CD4-positive, CD25-positive, alpha-beta regulatory T cell (primary cell): ENCODE measurements around the gene DDN. TPM values are rescaled to one million over a fixed set of nuclear protein-coding genes. Genes with fewer than 3 reads are reported as not detected.

Source experiments
- ATAC-seq, 2 donors: fragments of 150-1000 bp; cut with Tn5 transposase; one replicate each; pipeline ENCODE4 v1.10.0; 2021; ENCODE audit warnings: low read depth in 2 of 2, moderate number of reproducible peaks in 2 of 2, moderate library complexity in 1 of 2
- DNase-seq, 3 donors: peaks; one replicate each; pipeline versions ENCODE4 v3.0.0 to v3.0.0-alpha.2; 2012 to 2022; ENCODE audit warnings: mixed read lengths in 1 of 3
- H3K27ac ChIP-seq: one replicate; pipeline ENCODE4 v1.7.0; 2013; ENCODE audit warnings: mild to moderate bottlenecking, low read length; ENCODE audit not compliant: insufficient read depth, poor library complexity, severe bottlenecking
- H3K27me3 ChIP-seq: one replicate; pipeline ENCODE4 v1.7.0; 2013; ENCODE audit warnings: low read length; ENCODE audit not compliant: control insufficient read depth, insufficient read depth
- H3K36me3 ChIP-seq: one replicate; pipeline ENCODE4 v1.7.0; 2013; ENCODE audit warnings: mild to moderate bottlenecking, low read length, moderate library complexity; ENCODE audit not compliant: control insufficient read depth, insufficient read depth
- H3K4me1 ChIP-seq: 2 replicates; pipeline ENCODE4 v1.7.0; 2013; ENCODE audit warnings: mild to moderate bottlenecking, low read length; ENCODE audit not compliant: insufficient read depth, control insufficient read depth, poor library complexity, severe bottlenecking
- H3K4me3 ChIP-seq: one replicate; pipeline ENCODE4 v1.7.0; 2013; ENCODE audit warnings: low read depth, mild to moderate bottlenecking, low read length, moderate library complexity
- H3K9me3 ChIP-seq, 2 experiments: 1 replicate in 1 of 2; 2 replicates in 1 of 2; pipeline ENCODE4 v1.7.0; 2013; ENCODE audit warnings: low read length in 2 of 2, mild to moderate bottlenecking in 1 of 2, moderate library complexity in 1 of 2; ENCODE audit not compliant: control insufficient read depth in 2 of 2
- H3K27ac Mint-ChIP-seq, 3 donors: one replicate each; pipeline ENCODE4 v1.8.0; 2020 to 2022; ENCODE audit warnings: mild to moderate bottlenecking in 3 of 3, mixed read lengths in 3 of 3, moderate library complexity in 2 of 3
- H3K27me3 Mint-ChIP-seq: one replicate; pipeline ENCODE4 v1.8.0; 2022; ENCODE audit warnings: mild to moderate bottlenecking, mixed read lengths
- H3K36me3 Mint-ChIP-seq: one replicate; pipeline ENCODE4 v1.8.0; 2020; ENCODE audit warnings: mixed read lengths
- H3K4me1 Mint-ChIP-seq, 4 donors: one replicate each; pipeline ENCODE4 v1.8.0; 2020 to 2022; ENCODE audit warnings: mixed read lengths in 4 of 4, mild to moderate bottlenecking in 1 of 4
- H3K4me3 Mint-ChIP-seq, 4 donors: one replicate each; pipeline ENCODE4 v1.8.0; 2020 to 2022; ENCODE audit warnings: mild to moderate bottlenecking in 4 of 4, mixed read lengths in 4 of 4, moderate library complexity in 3 of 4
- H3K9me3 Mint-ChIP-seq, 7 donors: one replicate each; pipeline ENCODE4 v1.8.0; 2020 to 2022; ENCODE audit warnings: mixed read lengths in 7 of 7, mild to moderate bottlenecking in 3 of 7, moderate library complexity in 2 of 7
- polyA plus RNA-seq, 4 donors: library from polyadenylated mRNA; unstranded; fragments of 300-500 nt; fragmentation: Illumina TruSeq; gene quantifications; one replicate each; pipeline ENCODE4 v1.2.3, GENCODE V29; 2021
- total RNA-seq: library from RNA; stranded (reverse); gene quantifications from one replicate; pipeline ENCODE4 v1.2.3, GENCODE V29; 2022

Gene DDN
- total and polyA plus RNA-seq, 5 donors from 2014 or later: 0.39 TPM; not detected in 4

- DNase-seq (no peak), ATAC-seq (no peak)
- peaks cover 35% of the 10 kb centered on the region for H3K36me3 Mint-ChIP-seq
- Histone ChIP-seq H3K9me3 (no peaks in the 10 kb centered on the region), H3K27ac (no peak overlapping the region), H3K36me3 (peaks cover 59% of the 10 kb centered on the region), H3K4me3 (no peak overlapping the region), H3K27me3 (no peaks in the 10 kb centered on the region), H3K4me1 (peaks cover 17% of the 10 kb centered on the region)
- H3K4me3 Mint-ChIP-seq: peak overlapping the region in 1 of 4 donors; percentile 65
- peak overlapping the region in 1 of 3 donors; percentile 89 for H3K27ac Mint-ChIP-seq
- H3K9me3 Mint-ChIP-seq: peaks cover 0 to 3% (median 0%) of the 10 kb centered on the region in 7 donors
- peaks cover 0 to 22% (median 16%) of the 10 kb centered on the region in 4 donors for H3K4me1 Mint-ChIP-seq
- no peaks in the 10 kb centered on the region for H3K27me3 Mint-ChIP-seq
Measured at GRCh38 chr12:49022558-49023178, 23.5 kb upstream of the DDN start.

GRCh38 chr12:49021292-49021915 lies 22.2 kb upstream of the DDN start:
- peaks cover 40% of the 10 kb centered on the region for H3K36me3 Mint-ChIP-seq

GRCh38 chr12:49020441-49020840 lies 21.3 kb upstream of the DDN start:
- Histone ChIP-seq H3K4me1 (peaks cover 21% of the 10 kb centered on the region), H3K27me3 (no peaks in the 10 kb centered on the region), H3K4me3 (no peak overlapping the region), H3K9me3 (no peaks in the 10 kb centered on the region), H3K36me3 (peaks cover 39% of the 10 kb centered on the region), H3K27ac (peak overlapping the region; percentile 87)
- DNase-seq: no peak
- H3K9me3 Mint-ChIP-seq: peaks cover 0 to 3% (median 0%) of the 10 kb centered on the region in 7 donors
- H3K4me1 Mint-ChIP-seq: peaks cover 11 to 41% (median 31%) of the 10 kb centered on the region in 4 donors
- H3K36me3 Mint-ChIP-seq: peaks cover 33% of the 10 kb centered on the region
- ATAC-seq: no peak
- no peak overlapping the region for H3K27ac Mint-ChIP-seq
- H3K27me3 Mint-ChIP-seq: peaks cover 7% of the 10 kb centered on the region
- no peak overlapping the region for H3K4me3 Mint-ChIP-seq

More at GRCh38 chr12:49021292-49021915, 22.2 kb upstream of the DDN start:
- peaks cover 6 to 35% (median 24%) of the 10 kb centered on the region in 4 donors for H3K4me1 Mint-ChIP-seq
- H3K27ac Mint-ChIP-seq: peak overlapping the region in 2 of 3 donors; percentile 79 to 88
- peaks cover 4% of the 10 kb centered on the region for H3K27me3 Mint-ChIP-seq
- ATAC-seq (no peak), DNase-seq (no peak)
- Histone ChIP-seq H3K4me1 (peaks cover 21% of the 10 kb centered on the region), H3K4me3 (no peak overlapping the region), H3K36me3 (peaks cover 49% of the 10 kb centered on the region), H3K9me3 (no peaks in the 10 kb centered on the region), H3K27ac (no peak overlapping the region), H3K27me3 (no peaks in the 10 kb centered on the region)
- H3K9me3 Mint-ChIP-seq: peaks cover 0 to 3% (median 0%) of the 10 kb centered on the region in 7 donors
- peak overlapping the region in 1 of 4 donors; percentile 27 for H3K4me3 Mint-ChIP-seq

- H3K9me3 ChIP-seq: no peaks in the 10 kb centered on the region
- peak overlapping the region; percentile 94 for H3K4me3 ChIP-seq
- H3K27me3 ChIP-seq: no peaks in the 10 kb centered on the region
- H3K4me1 ChIP-seq: peaks cover 21% of the 10 kb centered on the region
- H3K36me3 ChIP-seq: peaks cover 31% of the 10 kb centered on the region
- H3K4me1 Mint-ChIP-seq: peaks cover 18 to 49% (median 37%) of the 10 kb centered on the region in 4 donors
- peaks cover 31% of the 10 kb centered on the region for H3K36me3 Mint-ChIP-seq
- ATAC-seq (no peak), DNase-seq (peak in 2 of 3 donors; percentile 29 to 59)
- peak overlapping the region in 2 of 3 donors; percentile 98 to 99 for H3K27ac Mint-ChIP-seq
- peaks cover 0 to 3% (median 0%) of the 10 kb centered on the region in 7 donors for H3K9me3 Mint-ChIP-seq
- H3K4me3 Mint-ChIP-seq: peak overlapping the region; percentile 87 to 94 (median 93)
- H3K27ac ChIP-seq: peak overlapping the region; percentile 87
- H3K27me3 Mint-ChIP-seq: peaks cover 7% of the 10 kb centered on the region
Measured at GRCh38 chr12:49019443-49020324, 20.5 kb upstream of the DDN start.

- Mint-ChIP-seq H3K9me3 (peaks cover 0 to 3% (median 0%) of the 10 kb centered on the region in 7 donors), H3K4me1 (peaks cover 24 to 54% (median 40%) of the 10 kb centered on the region in 4 donors), H3K4me3 (peak overlapping the region; percentile 84 to 94 (median 93)), H3K27me3 (peaks cover 7% of the 10 kb centered on the region), H3K36me3 (peaks cover 31% of the 10 kb centered on the region), H3K27ac (peak overlapping the region; percentile 96 to 99 (median 98))
- DNase-seq (no peak), ATAC-seq (peak; percentile 6 to 15)
- Histone ChIP-seq H3K4me1 (peaks cover 21% of the 10 kb centered on the region), H3K27ac (peak overlapping the region; percentile 87), H3K4me3 (peak overlapping the region; percentile 94), H3K9me3 (no peaks in the 10 kb centered on the region), H3K36me3 (peaks cover 28% of the 10 kb centered on the region), H3K27me3 (no peaks in the 10 kb centered on the region)
Measured at GRCh38 chr12:49019120-49019430, 19.9 kb upstream of the DDN start.

- Histone ChIP-seq H3K36me3 (peaks cover 23% of the 10 kb centered on the region), H3K27ac (peak within 1 kb of the TSS; percentile 87), H3K4me3 (peak within 1 kb of the TSS; percentile 94), H3K27me3 (no peaks in the 10 kb centered on the region), H3K9me3 (no peaks in the 10 kb centered on the region), H3K4me1 (peaks cover 21% of the 10 kb centered on the region)
- Mint-ChIP-seq H3K36me3 (peaks cover 31% of the 10 kb centered on the region), H3K4me3 (peak within 1 kb of the TSS; percentile 87 to 94 (median 93)), H3K9me3 (peaks cover 0 to 3% (median 0%) of the 10 kb centered on the region in 7 donors), H3K27me3 (peaks cover 7% of the 10 kb centered on the region), H3K4me1 (peaks cover 25 to 54% (median 42%) of the 10 kb centered on the region in 4 donors), H3K27ac (peak within 1 kb of the TSS; percentile 96 to 99 (median 98))
- ATAC-seq (peak; percentile 92), DNase-seq (peak; percentile 95 to 99 (median 96))
Measured at GRCh38 chr12:49018261-49019119, 19.3 kb upstream of the DDN start, which contains the start of gene PRKAG1. Gene PRKAG1, minus strand, starts transcription at chr12:49018776. Its CDS starts 36 bp downstream, at chr12:49018740.
